GM12801 (cell line): ENCODE data around the gene TEX9.

Source experiments
- TF ChIP-seq, protein P1 (sequence below): IDR thresholded peaks from one replicate; pipeline ENCODE4 v1.5.1; 2011; ENCODE audit warnings: control low read depth; ENCODE audit not compliant: insufficient read length; ENCODE audit errors: extremely low read depth

TEX9 gene

DNA sequence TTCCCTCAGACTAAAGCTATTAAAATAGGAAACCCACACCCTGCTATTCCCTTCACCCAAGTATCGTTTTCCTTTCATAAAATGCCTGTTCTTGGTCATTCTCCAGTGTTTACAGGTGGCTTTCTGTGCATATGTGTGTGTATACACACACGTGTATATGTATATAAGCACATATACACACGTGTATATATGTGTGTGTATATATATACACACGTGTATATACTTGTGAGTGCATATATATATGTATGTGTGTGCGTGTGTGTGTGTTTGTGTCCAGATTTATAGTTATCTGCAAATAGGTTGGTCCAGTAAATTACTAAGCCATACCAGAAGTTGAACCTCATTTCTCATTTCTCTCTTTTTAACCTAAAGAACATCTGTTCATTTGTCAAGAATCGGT is 15.7 kb upstream of the TEX9 start:
- TF ChIP-seq, protein P1, sequence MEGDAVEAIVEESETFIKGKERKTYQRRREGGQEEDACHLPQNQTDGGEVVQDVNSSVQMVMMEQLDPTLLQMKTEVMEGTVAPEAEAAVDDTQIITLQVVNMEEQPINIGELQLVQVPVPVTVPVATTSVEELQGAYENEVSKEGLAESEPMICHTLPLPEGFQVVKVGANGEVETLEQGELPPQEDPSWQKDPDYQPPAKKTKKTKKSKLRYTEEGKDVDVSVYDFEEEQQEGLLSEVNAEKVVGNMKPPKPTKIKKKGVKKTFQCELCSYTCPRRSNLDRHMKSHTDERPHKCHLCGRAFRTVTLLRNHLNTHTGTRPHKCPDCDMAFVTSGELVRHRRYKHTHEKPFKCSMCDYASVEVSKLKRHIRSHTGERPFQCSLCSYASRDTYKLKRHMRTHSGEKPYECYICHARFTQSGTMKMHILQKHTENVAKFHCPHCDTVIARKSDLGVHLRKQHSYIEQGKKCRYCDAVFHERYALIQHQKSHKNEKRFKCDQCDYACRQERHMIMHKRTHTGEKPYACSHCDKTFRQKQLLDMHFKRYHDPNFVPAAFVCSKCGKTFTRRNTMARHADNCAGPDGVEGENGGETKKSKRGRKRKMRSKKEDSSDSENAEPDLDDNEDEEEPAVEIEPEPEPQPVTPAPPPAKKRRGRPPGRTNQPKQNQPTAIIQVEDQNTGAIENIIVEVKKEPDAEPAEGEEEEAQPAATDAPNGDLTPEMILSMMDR, result no peak

DNA sequence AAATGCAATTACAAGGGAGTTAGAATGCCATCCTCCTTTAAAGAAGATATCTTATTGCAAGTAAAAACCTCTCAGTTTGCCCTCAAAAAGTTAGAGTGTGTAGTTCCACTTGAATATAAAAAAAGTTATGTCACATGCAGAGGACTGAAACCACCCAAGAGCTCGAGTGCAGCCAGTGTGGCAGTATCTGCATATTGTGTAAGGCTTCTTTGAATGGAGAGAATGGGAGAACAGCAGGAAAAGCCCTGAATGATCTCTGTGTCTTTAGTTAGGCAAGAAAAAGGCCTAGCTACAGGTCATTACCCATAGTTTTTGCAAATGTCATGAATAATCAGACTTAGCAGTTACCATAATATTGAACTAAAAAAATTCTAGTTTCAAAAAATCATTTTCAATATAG is 13.9 kb upstream of the TEX9 start:
- TF ChIP-seq, protein P1, result no peak

DNA sequence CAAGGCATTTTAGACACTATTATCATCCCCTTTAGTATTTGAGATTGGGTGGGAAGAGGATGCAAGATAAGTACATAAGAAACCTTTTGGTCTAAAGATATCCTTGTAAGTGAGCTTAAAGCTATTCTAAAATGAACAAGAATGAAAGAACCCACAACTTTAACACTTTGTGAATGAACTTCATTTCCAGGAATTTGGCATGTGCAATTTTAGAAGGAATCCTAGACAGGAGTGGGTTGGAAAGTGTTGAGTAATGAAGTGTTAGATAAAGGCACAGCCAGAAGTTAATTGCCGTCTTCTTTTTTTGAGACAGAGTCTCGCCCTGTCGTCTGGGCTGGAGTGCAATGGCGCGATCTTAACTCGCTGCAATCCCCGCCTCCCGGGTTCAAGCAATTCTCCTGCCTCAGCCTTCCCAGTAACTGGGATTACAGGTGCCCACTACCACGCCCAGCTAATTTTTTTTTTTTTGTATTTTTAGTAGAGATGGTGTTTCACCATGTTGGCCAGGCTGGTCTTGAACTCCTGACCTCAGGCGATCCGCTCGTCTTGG is 13.2 kb upstream of the TEX9 start:
- TF ChIP-seq, protein P1, result no peak

DNA sequence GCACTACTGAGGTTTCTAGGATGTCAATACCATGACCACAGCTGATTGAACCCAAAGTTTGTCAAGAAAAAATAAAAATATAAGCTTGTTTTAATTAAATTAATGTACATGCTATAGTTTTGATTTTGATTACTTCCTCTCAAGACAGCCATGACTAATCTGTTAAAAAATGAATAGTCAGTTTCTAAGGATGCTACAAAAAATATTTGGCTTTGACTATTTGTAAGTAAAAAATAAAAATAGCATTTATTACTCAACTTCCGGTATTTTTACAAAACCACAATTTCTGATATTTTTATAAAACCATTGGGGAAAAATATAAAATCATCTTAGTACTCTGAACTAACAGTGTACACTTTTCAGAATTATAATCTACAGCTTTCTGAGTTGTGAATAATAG is 12.1 kb upstream of the TEX9 start:
- TF ChIP-seq, protein P1, result no peak

DNA sequence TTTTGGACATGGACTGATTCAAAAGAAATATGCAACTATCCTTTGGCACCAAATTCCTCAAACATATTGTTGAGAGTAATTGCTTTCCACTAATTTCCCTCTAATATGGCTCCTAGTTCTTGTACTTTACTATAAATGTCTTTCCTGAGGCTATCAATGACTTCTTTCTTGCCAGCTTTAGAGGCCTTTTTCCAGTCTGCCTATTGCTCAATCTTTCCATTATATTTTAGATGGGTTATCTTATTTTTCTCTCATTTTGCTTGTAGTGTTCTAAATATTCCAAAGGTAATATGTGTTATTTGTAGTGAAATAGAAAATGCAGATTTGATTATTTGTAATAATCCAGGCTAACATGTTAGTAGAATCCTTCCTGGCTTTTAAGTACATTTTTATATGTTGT is 11.5 kb upstream of the TEX9 start:
- TF ChIP-seq, protein P1, result no peak

DNA sequence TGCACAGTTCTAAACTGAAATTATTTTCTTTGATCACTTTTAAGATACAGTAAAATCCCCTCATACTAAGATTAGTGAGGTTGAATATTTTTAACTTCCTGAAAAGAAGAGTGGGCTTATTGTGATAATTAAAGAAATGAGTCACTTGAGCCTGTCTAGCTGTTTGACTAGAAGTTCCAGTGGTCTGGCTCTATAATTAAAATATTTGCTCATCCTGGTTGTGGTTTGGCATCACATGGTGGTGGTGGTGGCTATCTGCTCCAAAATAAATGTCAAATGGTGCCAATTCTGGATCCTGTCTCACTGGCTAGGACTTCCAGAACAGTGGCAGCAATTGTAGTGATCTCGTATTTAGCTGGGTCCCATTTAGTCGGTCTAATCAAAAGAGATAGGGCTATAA is 8.6 kb upstream of the TEX9 start:
- TF ChIP-seq, protein P1, result no peak

DNA sequence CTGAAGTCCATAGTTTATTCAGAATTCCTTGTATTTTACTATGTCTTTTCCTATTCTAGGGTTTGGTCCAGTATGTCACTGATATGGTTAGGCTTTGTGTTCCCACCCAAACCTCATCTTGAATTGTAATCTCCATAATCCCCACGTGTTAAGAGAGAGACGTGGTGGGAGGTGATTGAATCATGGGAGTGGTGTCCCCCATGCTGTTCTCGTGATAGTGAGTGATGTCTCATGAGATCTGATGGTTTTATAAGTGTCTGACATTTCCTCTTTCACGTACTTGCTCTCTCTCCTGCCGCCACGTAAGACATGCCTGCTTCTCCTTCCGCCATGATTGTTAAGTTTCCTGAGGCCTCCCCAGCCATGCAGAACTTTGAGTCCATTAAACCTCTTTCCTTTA is 6.6 kb upstream of the TEX9 start:
- TF ChIP-seq, protein P1, result no peak

DNA sequence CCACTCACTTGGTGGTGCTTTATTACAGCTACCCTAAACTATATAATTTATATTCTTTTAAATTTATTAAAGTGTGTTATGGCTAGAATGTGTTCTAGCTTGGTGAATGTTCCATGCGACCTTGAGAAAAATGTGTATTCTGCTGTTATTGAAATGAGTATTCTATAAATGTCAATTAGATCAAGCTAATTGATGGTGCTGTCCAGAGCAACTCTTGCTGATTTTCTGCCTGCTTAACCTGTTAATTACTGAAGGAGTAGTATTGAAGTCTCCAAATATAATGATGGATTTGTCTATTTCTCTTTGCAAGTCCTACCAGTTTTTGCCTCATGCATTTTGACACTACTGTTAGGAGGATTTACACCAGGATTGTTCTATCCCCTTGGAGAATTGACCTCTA is 3.2 kb upstream of the TEX9 start:
- TF ChIP-seq, protein P1, result no peak
